Measurements from ENCODE around the gene DVL3. TPM values are rescaled to one million over a fixed set of nuclear protein-coding genes. Genes with fewer than 3 reads are reported as not detected.
"Not testable (repeated sequence)": the region's sequence is repeated elsewhere in the genome, so short reads cannot be mapped to it uniquely, and the experiment has no call there.

Gene DVL3
- total RNA-seq, 1 experiment from 2014 or later, result 46.8 TPM

GRCh38 chr3:184155644-184156521 is 706 bp downstream of the DVL3 start:
- no peak for DNase-seq (ENCODE audit: low read depth)

GRCh38 chr3:184156522-184156955 is 1.4 kb downstream of the DVL3 start:
- DNase-seq (ENCODE audit: low read depth), result peak; percentile 44

- DNase-seq (ENCODE audit: low read depth), result no peak
Observed at GRCh38 chr3:184157206-184157605, 2.0 kb downstream of the DVL3 start.

GRCh38 chr3:184158404-184158803 is 3.2 kb downstream of the DVL3 start:
- no peak for DNase-seq (ENCODE audit: low read depth)

DNA sequence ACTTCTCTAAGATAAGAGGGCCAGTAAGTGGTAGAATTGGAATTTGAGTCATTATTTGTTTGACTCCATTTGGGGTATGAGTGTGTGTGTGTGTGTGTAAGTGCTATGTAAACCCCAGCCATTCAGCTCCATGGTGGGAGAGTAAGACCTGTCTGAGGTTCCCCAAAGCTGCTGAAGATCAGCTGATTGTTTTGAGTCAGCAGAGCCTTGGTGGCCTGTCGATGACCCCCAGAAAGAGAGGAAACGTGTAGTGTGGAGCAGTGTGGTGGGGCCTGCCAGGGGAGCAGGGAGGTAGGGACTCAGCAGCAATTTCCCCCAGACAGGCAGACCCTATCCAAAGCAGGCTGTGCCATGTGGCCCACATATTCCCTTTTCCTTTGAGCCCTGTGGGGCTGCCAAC is 5.3 kb downstream of the DVL3 start:
- no peak for DNase-seq (ENCODE audit: low read depth)

GRCh38 chr3:184162571-184163070 is 7.4 kb downstream of the DVL3 start:
- not testable (repeated sequence) for DNase-seq (ENCODE audit: low read depth)

- DNase-seq (ENCODE audit: low read depth), result no peak
Observed at GRCh38 chr3:184164648-184165330, 9.6 kb downstream of the DVL3 start.

DNA sequence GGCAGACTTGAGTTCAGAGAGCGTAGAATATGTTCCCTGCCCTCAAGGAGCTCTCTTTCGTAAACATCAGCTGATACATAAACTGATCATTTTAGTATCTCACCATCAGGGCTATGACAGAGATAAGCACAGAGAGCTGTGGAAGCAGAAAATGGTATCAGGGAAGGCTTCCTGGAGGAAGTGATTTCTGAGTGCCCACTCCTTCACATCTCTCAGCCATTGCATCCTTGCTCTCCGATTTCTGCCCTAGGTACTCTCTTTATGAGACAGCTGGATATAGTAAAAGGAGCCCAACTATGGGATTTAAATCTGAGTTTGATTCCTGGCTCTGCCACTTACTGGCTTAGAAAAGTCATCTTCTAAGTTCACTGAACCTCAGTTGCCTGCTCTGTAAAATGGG is 10.4 kb downstream of the DVL3 start:
- DNase-seq (ENCODE audit: low read depth), result no peak

DNA sequence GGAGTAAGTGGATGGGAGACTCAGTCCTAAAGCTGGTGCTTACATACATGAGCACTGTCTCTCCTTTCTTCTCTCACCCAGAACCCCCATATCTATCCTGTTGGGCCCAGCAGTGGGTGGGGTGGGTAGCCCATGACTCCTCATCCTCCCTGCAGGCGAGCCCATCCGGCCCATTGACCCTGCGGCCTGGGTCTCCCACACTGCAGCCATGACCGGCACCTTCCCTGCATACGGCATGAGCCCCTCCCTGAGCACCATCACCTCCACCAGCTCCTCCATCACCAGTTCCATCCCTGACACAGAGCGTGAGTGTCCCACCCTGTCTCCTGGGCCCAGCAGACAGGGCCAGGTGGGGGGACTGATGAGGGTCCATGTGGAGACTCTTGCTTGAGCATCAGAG is 11.5 kb downstream of the DVL3 start:
- no peak for DNase-seq (ENCODE audit: low read depth)

DNA sequence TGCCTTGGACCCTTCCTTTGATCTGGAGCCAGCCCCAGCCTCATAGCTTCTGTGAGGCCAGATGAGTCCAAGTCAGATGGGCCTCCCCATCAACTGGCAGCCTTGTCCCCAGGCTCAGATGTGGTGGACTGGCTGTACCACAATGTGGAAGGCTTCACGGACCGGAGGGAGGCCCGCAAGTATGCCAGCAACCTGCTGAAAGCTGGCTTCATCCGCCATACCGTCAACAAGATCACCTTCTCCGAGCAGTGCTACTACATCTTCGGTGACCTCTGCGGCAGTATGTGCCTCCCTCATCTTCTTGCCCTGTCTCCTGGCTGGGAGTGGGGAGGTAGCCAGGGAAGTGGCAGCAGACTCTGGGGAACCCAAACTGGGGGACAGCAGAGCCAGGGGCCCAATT is 12.6 kb downstream of the DVL3 start:
- DNase-seq (ENCODE audit: low read depth), result no peak

GRCh38 chr3:184168363-184169120 is 13.4 kb downstream of the DVL3 start:
- DNase-seq (ENCODE audit: low read depth), result no peak

- no peak for DNase-seq (ENCODE audit: low read depth)
Observed at GRCh38 chr3:184169896-184170875, 15.0 kb downstream of the DVL3 start.

- DNase-seq (ENCODE audit: low read depth), result no peak
Observed at GRCh38 chr3:184171562-184171961, 16.4 kb downstream of the DVL3 start.

DNA sequence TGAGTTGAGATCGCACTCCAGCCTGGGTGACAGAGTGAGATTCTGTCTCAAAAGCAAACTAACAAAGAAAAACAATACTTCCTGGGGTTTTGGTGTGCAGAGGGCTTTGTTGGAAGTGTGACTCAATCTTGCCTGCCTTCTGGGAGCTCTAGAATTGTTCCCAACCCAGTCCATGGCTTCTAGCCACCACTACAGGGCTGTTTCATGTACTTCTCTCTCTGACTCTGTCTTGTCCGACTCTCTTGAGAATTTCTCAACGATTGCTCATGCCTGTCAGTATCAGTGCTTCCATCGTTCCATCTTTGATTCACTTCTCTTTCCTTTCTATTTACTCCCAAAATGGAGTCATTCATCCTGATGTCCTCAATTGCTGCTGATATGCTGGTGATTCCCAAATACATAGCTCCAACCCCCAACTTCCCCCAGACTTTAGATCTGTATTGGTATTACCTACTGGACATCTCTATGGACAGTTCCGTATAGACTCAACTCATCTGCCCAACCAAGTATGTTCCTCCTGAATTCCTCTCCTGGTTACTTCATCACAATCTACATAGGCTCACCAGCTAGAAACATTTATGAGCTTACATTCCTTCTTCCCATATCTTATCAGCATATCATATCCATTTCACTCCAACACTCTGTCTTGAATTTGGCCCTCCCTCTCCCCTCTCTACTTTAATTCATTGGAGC is 17.6 kb downstream of the DVL3 start:
- no peak for DNase-seq (ENCODE audit: low read depth)

- no peak for DNase-seq (ENCODE audit: low read depth)
Observed at GRCh38 chr3:184173374-184173722, 18.2 kb downstream of the DVL3 start.

- no peak for DNase-seq (ENCODE audit: low read depth)
Observed at GRCh38 chr3:184174284-184174645, 19.1 kb downstream of the DVL3 start.

GRCh38 chr3:184174646-184175492 is 19.7 kb downstream of the DVL3 start, which contains the start of gene AP2M1:
Gene AP2M1 (plus strand): TSS chr3:184174855. CDS start chr3:184176994, 2,139 bp downstream.
- DNase-seq (ENCODE audit: low read depth), result peak; percentile 100

DNA sequence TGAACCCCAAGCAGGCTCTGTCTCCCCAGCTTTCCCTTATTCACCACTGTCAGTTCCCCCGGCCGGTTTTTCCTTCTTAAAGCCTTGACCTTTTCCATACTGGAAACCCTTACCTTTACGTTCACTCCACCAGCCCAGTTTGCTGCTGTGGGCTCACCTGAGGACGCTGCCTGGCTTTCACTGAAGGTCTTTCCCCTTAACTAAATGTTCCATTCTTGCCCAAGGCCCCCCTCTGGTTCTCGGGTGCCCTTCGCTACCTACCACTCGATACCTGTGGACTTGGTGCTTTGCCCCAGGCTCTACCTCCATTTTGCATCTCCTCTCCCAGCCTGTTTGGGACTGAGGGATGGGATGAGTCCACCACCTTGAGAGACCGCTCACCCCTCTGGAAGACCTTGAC is 20.3 kb downstream of the DVL3 start:
- no peak for DNase-seq (ENCODE audit: low read depth)

GRCh38 chr3:184175981-184176376 is 20.8 kb downstream of the DVL3 start:
- DNase-seq (ENCODE audit: low read depth), result no peak

Data from HT1080 (cell line).